HG02763 (cell line): Measurements from ENCODE around the gene PADI2.

Source experiments
- ATAC-seq: cut with Tn5 transposase; IDR thresholded peaks from one replicate; pipeline ENCODE4 v1.9.1; 2021; ENCODE audit warnings: mild to moderate bottlenecking, moderate library complexity; ENCODE audit not compliant: unreplicated experiment

Gene PADI2

DNA sequence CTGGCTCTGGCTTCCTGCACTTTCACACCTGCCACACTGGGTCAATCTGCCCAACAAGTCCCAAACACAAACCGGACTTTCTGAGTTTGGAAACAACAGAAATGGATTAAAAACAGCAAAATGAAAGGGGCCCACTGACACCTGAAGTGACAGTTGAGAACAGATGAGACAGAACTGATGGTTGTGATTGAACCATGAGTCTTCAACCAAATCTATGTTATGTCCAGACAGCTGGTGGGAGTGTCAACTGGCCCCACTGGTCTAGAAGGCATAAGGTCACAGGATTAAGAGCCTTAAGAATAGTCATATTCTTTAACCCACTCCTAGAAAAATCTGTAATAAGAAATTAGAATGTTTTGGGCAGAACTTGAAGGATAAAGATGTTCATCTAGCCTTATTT lies 94.5 kb downstream of the PADI2 start:
- ATAC-seq: no peak

DNA sequence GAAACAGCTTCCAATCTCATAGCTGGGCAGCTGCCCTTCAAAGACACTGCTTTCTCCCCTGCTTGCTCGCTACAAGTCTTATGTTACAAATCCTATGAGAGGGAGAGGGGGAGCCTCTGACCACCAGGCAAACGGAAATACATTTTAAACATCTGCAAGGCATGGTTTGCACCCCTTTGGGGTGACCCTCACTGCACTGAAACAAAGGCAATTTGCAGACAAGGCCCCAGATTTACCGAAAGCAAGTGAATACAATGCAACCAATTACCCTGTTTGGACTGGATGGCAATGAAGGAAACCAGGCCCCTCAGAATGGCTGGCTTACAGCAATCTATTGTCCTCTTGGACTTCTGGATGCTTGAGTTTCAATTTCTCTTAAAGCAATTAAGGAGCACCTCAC lies 95.7 kb downstream of the PADI2 start:
- ATAC-seq: no peak

DNA sequence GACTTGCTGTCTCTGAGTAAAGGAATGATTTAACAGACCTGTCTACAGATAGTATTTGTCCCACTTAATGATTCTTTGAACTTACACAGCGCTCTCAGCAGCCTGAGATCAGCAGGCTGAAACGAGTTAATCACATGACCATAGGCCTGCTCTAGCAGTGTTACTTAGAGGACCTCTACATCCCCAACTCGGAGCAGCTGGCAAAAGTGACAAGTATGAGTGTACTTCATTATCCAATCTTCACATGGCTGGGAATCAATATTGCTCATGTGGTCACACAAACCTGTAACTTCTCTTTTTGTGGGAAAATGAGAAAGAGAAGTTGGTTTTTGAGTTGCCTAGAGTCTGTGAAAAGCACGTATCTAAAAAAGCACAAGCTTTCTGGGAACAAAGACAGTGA lies 96.1 kb downstream of the PADI2 start:
- ATAC-seq: no peak

GRCh38 chr1:17021896-17022295 lies 97.4 kb downstream of the PADI2 start:
- ATAC-seq: no peak

- ATAC-seq: no peak
Measured at GRCh38 chr1:17020502-17020901, 98.7 kb downstream of the PADI2 start.

- ATAC-seq: no peak
Measured at GRCh38 chr1:17018849-17019248, 100.4 kb downstream of the PADI2 start.

GRCh38 chr1:17017435-17017834 lies 101.8 kb downstream of the PADI2 start:
- ATAC-seq: no peak
